GM18505 (cell line): ENCODE measurements around the gene LRMDA.

ENCODE experiments used
- ATAC-seq: cut with Tn5 transposase; IDR thresholded peaks from one replicate; pipeline ENCODE4 v1.9.1; 2021; ENCODE audit not compliant: unreplicated experiment
- POLR2A ChIP-seq: IDR thresholded peaks from 4 replicates; pipeline ENCODE4 v1.6.1; 2011; ENCODE audit warnings: borderline replicate concordance; ENCODE audit not compliant: insufficient read depth, insufficient read length; ENCODE audit errors: extremely low read depth

LRMDA gene

GRCh38 chr10:75475460-75476182 lies 44.2 kb downstream of the LRMDA start:
- no peak for ATAC-seq

GRCh38 chr10:75476569-75476968 lies 45.1 kb downstream of the LRMDA start:
- ATAC-seq = no peak
- no peak for TF ChIP-seq POLR2A

More at GRCh38 chr10:75475460-75476182, 44.2 kb downstream of the LRMDA start:
- TF ChIP-seq POLR2A = no peak

GRCh38 chr10:75476985-75477384 lies 45.6 kb downstream of the LRMDA start:
- no peak for TF ChIP-seq POLR2A
- no peak for ATAC-seq

GRCh38 chr10:75477680-75478079 lies 46.3 kb downstream of the LRMDA start:
- TF ChIP-seq POLR2A = no peak

GRCh38 chr10:75480374-75480773 lies 49.0 kb downstream of the LRMDA start:
- TF ChIP-seq POLR2A = no peak
- ATAC-seq = no peak

More at GRCh38 chr10:75477680-75478079, 46.3 kb downstream of the LRMDA start:
- ATAC-seq = no peak

- TF ChIP-seq POLR2A = no peak
- no peak for ATAC-seq
Measured at GRCh38 chr10:75483188-75483587, 51.8 kb downstream of the LRMDA start.

GRCh38 chr10:75484717-75485116 lies 53.3 kb downstream of the LRMDA start:
- TF ChIP-seq POLR2A = no peak
- no peak for ATAC-seq

GRCh38 chr10:75486591-75486990 lies 55.2 kb downstream of the LRMDA start:
- ATAC-seq = no peak
- TF ChIP-seq POLR2A = no peak

- TF ChIP-seq POLR2A = no peak
- no peak for ATAC-seq
Measured at GRCh38 chr10:75487087-75487754, 55.8 kb downstream of the LRMDA start.

GRCh38 chr10:75487755-75488125 lies 56.3 kb downstream of the LRMDA start:
- TF ChIP-seq POLR2A = no peak
- ATAC-seq = no peak

- ATAC-seq = no peak
- TF ChIP-seq POLR2A = no peak
Measured at GRCh38 chr10:75492173-75492925, 60.9 kb downstream of the LRMDA start.

- no peak for ATAC-seq
- no peak for TF ChIP-seq POLR2A
Measured at GRCh38 chr10:75493464-75493863, 62.0 kb downstream of the LRMDA start.

GRCh38 chr10:75495434-75496190 lies 64.2 kb downstream of the LRMDA start:
- TF ChIP-seq POLR2A = no peak
- no peak for ATAC-seq
